Memory B cell (primary cell): ENCODE data around the gene KANSL1L.

Experiments
- ATAC-seq: fragments of 150-1000 bp; cut with Tn5 transposase; 2 replicates; pipeline ENCODE4 v1.10.0; 2021; ENCODE audit warnings: low read depth, mild to moderate bottlenecking, moderate library complexity
- DNase-seq, 2 donors: peaks; one replicate each; pipeline ENCODE4 v3.0.0; 2022; ENCODE audit warnings: low spot score in 2 of 2
- H3K27ac Mint-ChIP-seq: one replicate; pipeline ENCODE4 v1.8.0; 2022; ENCODE audit warnings: mild to moderate bottlenecking, moderate library complexity, mixed read lengths
- H3K27me3 Mint-ChIP-seq: one replicate; pipeline ENCODE4 v1.8.0; 2022; ENCODE audit warnings: mixed read lengths
- H3K36me3 Mint-ChIP-seq: one replicate; pipeline ENCODE4 v1.8.0; 2022; ENCODE audit warnings: mild to moderate bottlenecking, mixed read lengths
- H3K4me1 Mint-ChIP-seq: one replicate; pipeline ENCODE4 v1.8.0; 2022; ENCODE audit warnings: mixed read lengths
- H3K4me3 Mint-ChIP-seq: one replicate; pipeline ENCODE4 v1.8.0; 2022; ENCODE audit warnings: mild to moderate bottlenecking, moderate library complexity, mixed read lengths
- H3K9me3 Mint-ChIP-seq: one replicate; pipeline ENCODE4 v1.8.0; 2022; ENCODE audit warnings: mixed read lengths

Gene KANSL1L

DNA sequence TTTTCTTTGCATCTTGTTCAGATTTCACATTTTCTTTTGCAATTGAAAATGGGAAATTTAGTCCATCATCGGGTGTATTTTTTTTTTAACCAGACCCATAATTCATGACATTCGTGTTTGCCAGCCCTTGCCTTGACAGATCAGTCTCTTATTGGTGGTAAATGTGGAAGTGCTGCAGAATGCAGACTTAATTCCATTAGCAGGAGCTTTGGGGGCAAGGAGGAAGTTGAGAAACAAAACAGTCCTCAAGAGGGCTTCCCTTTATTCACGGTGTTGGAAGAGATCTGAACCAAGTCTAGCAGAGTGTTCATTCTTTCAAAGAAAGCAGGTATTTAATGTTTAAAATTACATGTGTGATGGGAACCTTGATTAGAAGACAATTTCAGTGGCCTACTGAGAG is 185.3 kb downstream of the KANSL1L start:
- H3K4me1 Mint-ChIP-seq = peaks cover 2% of the 10 kb centered on the region
- H3K4me3 Mint-ChIP-seq = no peak overlapping the region
- ATAC-seq = no peak
- H3K36me3 Mint-ChIP-seq = no peaks in the 10 kb centered on the region
- H3K27me3 Mint-ChIP-seq = peaks cover 3% of the 10 kb centered on the region
- no peak for DNase-seq
- no peaks in the 10 kb centered on the region for H3K9me3 Mint-ChIP-seq
- no peak overlapping the region for H3K27ac Mint-ChIP-seq

DNA sequence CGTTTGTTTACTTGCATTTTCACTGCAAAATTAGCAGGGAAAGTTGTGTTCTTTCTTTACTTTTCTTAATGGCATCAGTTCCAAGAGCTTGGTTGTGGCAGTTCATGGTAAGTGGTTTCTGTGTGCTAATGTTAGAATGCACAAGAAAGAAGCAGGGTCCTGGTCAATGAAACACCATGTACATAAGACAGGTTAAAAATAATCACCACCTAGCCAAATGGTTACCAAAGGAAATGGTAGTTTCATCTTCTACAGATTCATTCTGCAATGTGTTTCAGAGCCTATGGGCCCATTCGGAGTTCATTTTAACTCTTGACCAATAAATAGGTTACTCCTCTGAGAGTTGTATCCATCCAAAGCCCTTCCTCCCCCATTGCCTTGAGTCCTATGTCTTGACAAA is 186.9 kb downstream of the KANSL1L start:
- no peak overlapping the region for H3K27ac Mint-ChIP-seq
- no peaks in the 10 kb centered on the region for H3K9me3 Mint-ChIP-seq
- DNase-seq = no peak
- H3K4me3 Mint-ChIP-seq = no peak overlapping the region
- peaks cover 4% of the 10 kb centered on the region for H3K27me3 Mint-ChIP-seq
- H3K4me1 Mint-ChIP-seq = peaks cover 2% of the 10 kb centered on the region
- no peaks in the 10 kb centered on the region for H3K36me3 Mint-ChIP-seq
- no peak for ATAC-seq

DNA sequence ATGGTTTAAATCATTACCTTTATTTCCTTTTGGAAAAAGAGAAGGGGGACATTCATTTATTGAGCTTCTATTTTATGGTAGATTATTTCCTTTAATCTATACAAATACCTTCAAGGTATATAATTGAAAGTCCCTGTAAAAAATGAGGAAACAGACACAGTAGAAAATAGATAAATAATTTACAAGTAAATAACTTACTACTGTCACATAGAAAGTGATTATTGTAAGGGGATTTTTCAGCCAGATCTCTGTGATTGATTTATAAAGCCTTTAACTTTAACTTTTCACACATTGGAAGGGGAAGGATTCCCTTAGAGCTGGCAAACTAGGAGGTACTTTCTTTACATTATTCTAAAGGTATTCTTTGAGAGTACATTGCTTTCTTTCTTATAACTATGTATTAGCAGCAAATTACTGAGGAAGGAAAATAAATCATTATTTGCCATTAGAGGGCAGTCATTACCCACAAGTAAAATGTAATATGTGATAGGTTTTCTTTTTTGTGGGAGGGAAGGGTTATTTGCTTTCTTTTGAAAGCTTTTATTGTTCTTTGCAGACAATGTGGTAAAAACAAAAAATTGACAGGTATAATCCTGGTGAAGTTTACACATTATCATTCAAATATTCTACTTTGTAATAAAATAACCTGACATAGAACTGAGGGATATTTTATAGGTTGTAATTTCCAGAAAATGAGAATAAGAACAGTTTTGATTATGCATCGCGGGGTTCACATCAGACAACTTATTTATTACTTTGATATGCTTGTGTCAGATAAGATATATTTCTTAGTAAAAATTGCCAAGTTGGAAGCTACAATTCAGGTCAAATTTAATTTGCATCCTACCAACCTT is 193.6 kb downstream of the KANSL1L start:
- Mint-ChIP-seq H3K27ac (no peak overlapping the region), H3K9me3 (no peaks in the 10 kb centered on the region), H3K4me3 (no peak overlapping the region), H3K27me3 (peaks cover 1% of the 10 kb centered on the region), H3K4me1 (no peaks in the 10 kb centered on the region), H3K36me3 (no peaks in the 10 kb centered on the region)
- ATAC-seq (peak; percentile 35), DNase-seq (peak in 1 of 2 donors; percentile 36)

DNA sequence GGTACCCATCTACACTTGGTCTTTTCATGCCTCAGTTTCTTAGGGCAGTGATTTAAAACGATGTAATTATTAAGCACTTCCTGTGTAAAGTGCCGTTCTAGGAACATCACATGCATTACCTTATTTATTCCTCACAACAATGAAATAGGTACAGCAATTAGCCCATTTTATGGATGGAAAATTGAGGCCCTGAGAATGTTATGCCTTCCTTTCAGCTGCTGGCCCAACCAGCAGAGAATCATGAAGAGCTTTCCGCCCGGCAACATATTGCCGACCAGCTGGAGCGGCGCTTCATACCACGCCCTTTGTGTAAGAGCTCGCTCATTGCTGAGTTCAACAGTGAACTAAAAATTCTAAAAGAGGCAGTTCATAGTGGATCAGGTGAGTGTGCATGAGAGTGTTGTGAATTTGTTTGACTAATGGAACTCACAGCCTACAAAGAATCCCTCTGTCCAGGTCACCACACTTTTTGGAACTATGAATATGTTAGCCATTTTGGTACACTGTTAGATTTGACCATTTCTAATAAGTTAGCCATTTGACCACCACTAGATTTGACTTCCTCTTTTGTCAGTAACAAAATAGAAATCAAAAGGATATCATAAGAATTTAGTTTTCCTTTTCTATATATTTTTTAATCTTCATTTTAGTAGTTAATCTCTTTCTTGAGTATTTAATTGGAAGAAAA is 194.4 kb downstream of the KANSL1L start:
- DNase-seq (no peak), ATAC-seq (no peak)
- no peak overlapping the region for H3K27ac Mint-ChIP-seq
- no peaks in the 10 kb centered on the region for H3K36me3 Mint-ChIP-seq
- H3K9me3 Mint-ChIP-seq = no peaks in the 10 kb centered on the region
- no peak overlapping the region for H3K4me3 Mint-ChIP-seq
- peaks cover 1% of the 10 kb centered on the region for H3K27me3 Mint-ChIP-seq
- no peaks in the 10 kb centered on the region for H3K4me1 Mint-ChIP-seq

DNA sequence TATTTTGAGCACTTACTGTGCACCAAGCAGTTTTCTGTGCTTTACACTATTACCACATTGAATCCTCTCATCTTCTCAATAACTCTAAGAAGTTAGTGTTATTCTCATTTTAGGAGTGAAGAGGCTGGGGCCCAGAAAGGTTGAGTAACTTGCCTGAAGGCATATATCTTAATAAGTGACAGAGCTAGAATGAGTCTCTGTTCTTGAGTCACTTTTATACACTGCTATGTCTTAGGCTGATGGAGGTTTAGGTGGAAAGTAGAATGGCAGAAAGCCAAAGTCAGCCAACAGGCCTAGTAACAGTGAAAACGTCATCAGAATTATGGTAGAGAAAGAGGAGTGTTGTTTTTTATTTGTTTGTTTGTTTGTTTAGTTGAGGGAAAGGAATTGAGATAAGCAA is 196.6 kb downstream of the KANSL1L start:
- no peak overlapping the region for H3K4me3 Mint-ChIP-seq
- peaks cover 2% of the 10 kb centered on the region for H3K27me3 Mint-ChIP-seq
- H3K36me3 Mint-ChIP-seq = no peaks in the 10 kb centered on the region
- no peak overlapping the region for H3K27ac Mint-ChIP-seq
- no peak for DNase-seq
- no peaks in the 10 kb centered on the region for H3K4me1 Mint-ChIP-seq
- ATAC-seq = no peak
- no peaks in the 10 kb centered on the region for H3K9me3 Mint-ChIP-seq

DNA sequence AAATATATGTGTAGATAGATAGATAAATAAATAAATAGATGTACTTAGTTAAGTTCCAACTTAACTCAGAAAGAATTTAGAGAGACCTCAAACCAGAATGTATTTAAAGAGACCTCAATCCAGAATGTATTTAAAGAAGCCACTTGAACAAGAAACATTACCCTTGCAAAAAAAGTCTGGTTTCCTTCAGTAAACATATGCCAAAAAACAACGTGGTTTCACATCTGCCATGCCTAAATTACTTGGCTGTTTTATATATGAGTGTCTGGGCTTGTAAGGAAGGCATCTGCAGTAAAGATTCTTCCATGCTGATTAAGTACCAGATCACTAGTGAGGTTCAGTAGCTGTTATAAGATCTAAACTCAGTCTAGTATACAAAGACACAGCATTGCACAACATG is 197.9 kb downstream of the KANSL1L start:
- Mint-ChIP-seq H3K27me3 (peaks cover 2% of the 10 kb centered on the region), H3K27ac (no peak overlapping the region), H3K36me3 (no peaks in the 10 kb centered on the region), H3K4me3 (no peak overlapping the region), H3K4me1 (no peaks in the 10 kb centered on the region), H3K9me3 (no peaks in the 10 kb centered on the region)
- DNase-seq (no peak), ATAC-seq (no peak)
